H1 (cell line): Measurements from ENCODE around the gene C1orf174.

Experiments
- CEBPB ChIP-seq: IDR thresholded peaks from 2 replicates; pipeline ENCODE4 v1.6.1; 2012; ENCODE audit warnings: low read depth, low read length
- EP300 ChIP-seq, 2 experiments: IDR thresholded peaks; 1 replicate in 1 of 2; 2 replicates in 1 of 2; pipeline ENCODE4 v1.6.1; 2011 to 2012; ENCODE audit warnings: low read depth in 2 of 2, low read length in 2 of 2, mild to moderate bottlenecking in 2 of 2, borderline replicate concordance in 1 of 2, inconsistent platforms in 1 of 2, moderate library complexity in 1 of 2
- EZH2 ChIP-seq: fragments of 200-600 bp; sonication (generic); IDR thresholded peaks from 2 replicates; pipeline ENCODE4 v1.7.1; 2012; ENCODE audit warnings: low read depth, mild to moderate bottlenecking, moderate library complexity, low read length, inconsistent platforms; ENCODE audit not compliant: severe bottlenecking
- GABPA ChIP-seq: IDR thresholded peaks from 2 replicates; pipeline ENCODE4 v1.6.1; 2011; ENCODE audit warnings: mild to moderate bottlenecking, low read length, moderate library complexity, borderline replicate concordance; ENCODE audit not compliant: insufficient read depth
- JUND ChIP-seq: IDR thresholded peaks from 2 replicates; pipeline ENCODE4 v1.6.1; 2011; ENCODE audit warnings: mild to moderate bottlenecking, improper control_type of control experiment, low read length
- POLR2A ChIP-seq, 2 experiments: IDR thresholded peaks; 1 replicate in 1 of 2; 2 replicates in 1 of 2; pipeline ENCODE4 v1.6.1; 2011; ENCODE audit warnings: low read depth in 2 of 2, low read length in 2 of 2, mild to moderate bottlenecking in 2 of 2; ENCODE audit errors: control extremely low read depth in 1 of 2
- POLR2AphosphoS5 ChIP-seq: IDR thresholded peaks from 2 replicates; pipeline ENCODE4 v1.6.1; 2011; ENCODE audit warnings: low read depth, low read length
- RAD21 ChIP-seq, 2 experiments: IDR thresholded peaks in 1 of 2; conservative IDR thresholded peaks in 1 of 2; 2 replicates each; pipeline ENCODE4 v1.6.1; 2011; ENCODE audit warnings: low read depth in 2 of 2, low read length in 2 of 2, improper control_type of control experiment in 1 of 2, inconsistent platforms in 1 of 2, mild to moderate bottlenecking in 1 of 2, moderate library complexity in 1 of 2
- RFX5 ChIP-seq: IDR thresholded peaks from 2 replicates; pipeline ENCODE4 v1.6.1; 2011; ENCODE audit warnings: low read depth, low read length, improper control_type of control experiment, borderline replicate concordance
- SRF ChIP-seq: IDR thresholded peaks from 2 replicates; pipeline ENCODE4 v1.6.1; 2011; ENCODE audit warnings: mild to moderate bottlenecking, low read depth, low read length, moderate library complexity
- SUZ12 ChIP-seq: fragments of 200-600 bp; sonication (generic); IDR thresholded peaks from 2 replicates; pipeline ENCODE4 v1.6.1; 2012; ENCODE audit warnings: mild to moderate bottlenecking, inconsistent platforms, low read length, moderate library complexity, mixed read lengths
- YY1 ChIP-seq: IDR thresholded peaks from 2 replicates; pipeline ENCODE4 v1.6.1; 2011; ENCODE audit warnings: low read depth, mild to moderate bottlenecking, low read length
- TF ChIP-seq, protein P1 (sequence below), 3 experiments: IDR thresholded peaks; 1 replicate in 2 of 3; 2 replicates in 1 of 3; pipeline versions ENCODE4 v1.5.1 to v1.6.1; 2011; ENCODE audit warnings: low read length in 3 of 3, mild to moderate bottlenecking in 3 of 3, inconsistent platforms in 2 of 3, low read depth in 1 of 3, moderate library complexity in 1 of 3; ENCODE audit not compliant: insufficient read depth in 1 of 3; ENCODE audit errors: control extremely low read depth in 1 of 3
- TF ChIP-seq, protein P2 (sequence below): IDR thresholded peaks from 2 replicates; pipeline ENCODE4 v1.6.1; 2012; ENCODE audit warnings: inconsistent platforms

- TF ChIP-seq EZH2, result no peak
- TF ChIP-seq, protein P1, sequence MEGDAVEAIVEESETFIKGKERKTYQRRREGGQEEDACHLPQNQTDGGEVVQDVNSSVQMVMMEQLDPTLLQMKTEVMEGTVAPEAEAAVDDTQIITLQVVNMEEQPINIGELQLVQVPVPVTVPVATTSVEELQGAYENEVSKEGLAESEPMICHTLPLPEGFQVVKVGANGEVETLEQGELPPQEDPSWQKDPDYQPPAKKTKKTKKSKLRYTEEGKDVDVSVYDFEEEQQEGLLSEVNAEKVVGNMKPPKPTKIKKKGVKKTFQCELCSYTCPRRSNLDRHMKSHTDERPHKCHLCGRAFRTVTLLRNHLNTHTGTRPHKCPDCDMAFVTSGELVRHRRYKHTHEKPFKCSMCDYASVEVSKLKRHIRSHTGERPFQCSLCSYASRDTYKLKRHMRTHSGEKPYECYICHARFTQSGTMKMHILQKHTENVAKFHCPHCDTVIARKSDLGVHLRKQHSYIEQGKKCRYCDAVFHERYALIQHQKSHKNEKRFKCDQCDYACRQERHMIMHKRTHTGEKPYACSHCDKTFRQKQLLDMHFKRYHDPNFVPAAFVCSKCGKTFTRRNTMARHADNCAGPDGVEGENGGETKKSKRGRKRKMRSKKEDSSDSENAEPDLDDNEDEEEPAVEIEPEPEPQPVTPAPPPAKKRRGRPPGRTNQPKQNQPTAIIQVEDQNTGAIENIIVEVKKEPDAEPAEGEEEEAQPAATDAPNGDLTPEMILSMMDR (IDR thresholded peaks at IDR 0.05; ENCODE audit: control extremely low read depth in 1 of 3, insufficient read depth in 1 of 3, low read depth in 1 of 3, low read length in 3 of 3), result no peak
- no peak for TF ChIP-seq GABPA
- no peak for TF ChIP-seq POLR2A (IDR thresholded peaks at IDR 0.05; ENCODE audit: control extremely low read depth in 1 of 2, low read depth in 2 of 2, low read length in 2 of 2)
- TF ChIP-seq SUZ12, result no peak
- TF ChIP-seq RAD21 (IDR thresholded peaks at IDR 0.05 in 1 of 2, conservative IDR thresholded peaks at IDR 0.05 in 1 of 2; ENCODE audit: low read depth in 2 of 2, low read length in 2 of 2), result no peak
- TF ChIP-seq EP300 (IDR thresholded peaks at IDR 0.05; ENCODE audit: borderline replicate concordance in 1 of 2, low read depth in 2 of 2, low read length in 2 of 2), result no peak
- TF ChIP-seq RFX5, result no peak
- TF ChIP-seq POLR2AphosphoS5, result no peak
- TF ChIP-seq, protein P2, sequence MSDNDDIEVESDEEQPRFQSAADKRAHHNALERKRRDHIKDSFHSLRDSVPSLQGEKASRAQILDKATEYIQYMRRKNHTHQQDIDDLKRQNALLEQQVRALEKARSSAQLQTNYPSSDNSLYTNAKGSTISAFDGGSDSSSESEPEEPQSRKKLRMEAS, result no peak
- no peak for TF ChIP-seq CEBPB
- no peak for TF ChIP-seq YY1
- TF ChIP-seq SRF, result no peak
- no peak for TF ChIP-seq JUND
Observed at GRCh38 chr1:3902571-3903091, 2.6 kb upstream of the C1orf174 start.
